ENCODE measurements around the gene GOLGA2. TPM values are rescaled to one million over a fixed set of nuclear protein-coding genes. Genes with fewer than 3 reads are reported as not detected.

Gene GOLGA2
- total RNA-seq, 2 experiments from 2014 or later, result 28.2 to 58.2 TPM

- no peak overlapping the region for H3K4me2 ChIP-seq (ENCODE audit: low read length)
- BruUV-seq (replicated peaks), result no TSS peak
- ChIA-PET CTCF (ENCODE audit: unreplicated experiment) (interaction anchor here (0.6 kb wide), 1 partner anchor 24 kb away, joined by 3 read pairs; no protein-coding TSS in a partner anchor), POLR2A (no interaction called here)
- H3K9me2 ChIP-seq (ENCODE audit: insufficient read depth, low read length), result no peaks in the 10 kb centered on the region
- peaks cover under 1% of the 10 kb centered on the region for H3K4me1 ChIP-seq (ENCODE audit: insufficient read depth, low read length, poor library complexity, severe bottlenecking)
- no peaks in the 10 kb centered on the region for H3K9me3 ChIP-seq (ENCODE audit: low read length)
- H3K27ac ChIP-seq (ENCODE audit: low read depth, low read length, poor library complexity, severe bottlenecking), result no peak overlapping the region
- H2AFZ ChIP-seq (ENCODE audit: low read length), result no peak overlapping the region
- no peaks in the 10 kb centered on the region for H3K79me2 ChIP-seq (ENCODE audit: insufficient read depth, low read depth, low read length)
- intact Hi-C loops (cut with micrococcal nuclease; ENCODE audit: unreplicated experiment), result no loop called here
- no peaks in the 10 kb centered on the region for H3K36me3 ChIP-seq (ENCODE audit: insufficient read depth, low read length)
- H3K4me3 ChIP-seq (ENCODE audit: low read depth, low read length, poor library complexity, severe bottlenecking), result no peak overlapping the region
- no peak for TF ChIP-seq EZH2phosphoT487 (IDR thresholded peaks at IDR 0.05; ENCODE audit: borderline replicate concordance, low read depth, low read length)
- TF ChIP-seq, protein P1, sequence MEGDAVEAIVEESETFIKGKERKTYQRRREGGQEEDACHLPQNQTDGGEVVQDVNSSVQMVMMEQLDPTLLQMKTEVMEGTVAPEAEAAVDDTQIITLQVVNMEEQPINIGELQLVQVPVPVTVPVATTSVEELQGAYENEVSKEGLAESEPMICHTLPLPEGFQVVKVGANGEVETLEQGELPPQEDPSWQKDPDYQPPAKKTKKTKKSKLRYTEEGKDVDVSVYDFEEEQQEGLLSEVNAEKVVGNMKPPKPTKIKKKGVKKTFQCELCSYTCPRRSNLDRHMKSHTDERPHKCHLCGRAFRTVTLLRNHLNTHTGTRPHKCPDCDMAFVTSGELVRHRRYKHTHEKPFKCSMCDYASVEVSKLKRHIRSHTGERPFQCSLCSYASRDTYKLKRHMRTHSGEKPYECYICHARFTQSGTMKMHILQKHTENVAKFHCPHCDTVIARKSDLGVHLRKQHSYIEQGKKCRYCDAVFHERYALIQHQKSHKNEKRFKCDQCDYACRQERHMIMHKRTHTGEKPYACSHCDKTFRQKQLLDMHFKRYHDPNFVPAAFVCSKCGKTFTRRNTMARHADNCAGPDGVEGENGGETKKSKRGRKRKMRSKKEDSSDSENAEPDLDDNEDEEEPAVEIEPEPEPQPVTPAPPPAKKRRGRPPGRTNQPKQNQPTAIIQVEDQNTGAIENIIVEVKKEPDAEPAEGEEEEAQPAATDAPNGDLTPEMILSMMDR (conservative IDR thresholded peaks at IDR 0.05; ENCODE audit: low read length), result no peak
- DNase-seq (ENCODE audit: low spot score), result no peak
- no peaks in the 10 kb centered on the region for H4K20me1 ChIP-seq (ENCODE audit: insufficient read depth, low read length)
Measured at GRCh38 chr9:128208946-128209669, 66.7 kb downstream of the GOLGA2 start.

- Histone ChIP-seq H3K4me1 (ENCODE audit: insufficient read depth, low read length, poor library complexity, severe bottlenecking) (peaks cover 7% of the 10 kb centered on the region), H3K4me2 (ENCODE audit: low read length) (no peak overlapping the region), H3K79me2 (ENCODE audit: insufficient read depth, low read depth, low read length) (no peaks in the 10 kb centered on the region), H3K36me3 (ENCODE audit: insufficient read depth, low read length) (no peaks in the 10 kb centered on the region), H3K4me3 (ENCODE audit: low read depth, low read length, poor library complexity, severe bottlenecking) (no peak overlapping the region), H3K27ac (ENCODE audit: low read depth, low read length, poor library complexity, severe bottlenecking) (no peak overlapping the region), H4K20me1 (ENCODE audit: insufficient read depth, low read length) (no peaks in the 10 kb centered on the region), H3K9me3 (ENCODE audit: low read length) (no peaks in the 10 kb centered on the region), H2AFZ (ENCODE audit: low read length) (no peak overlapping the region), H3K9me2 (ENCODE audit: insufficient read depth, low read length) (no peaks in the 10 kb centered on the region)
- BruUV-seq (replicated peaks), result no TSS peak
- TF ChIP-seq, protein P1 (conservative IDR thresholded peaks at IDR 0.05; ENCODE audit: low read length), result no peak
- TF ChIP-seq EZH2phosphoT487 (IDR thresholded peaks at IDR 0.05; ENCODE audit: borderline replicate concordance, low read depth, low read length), result no peak
- ChIA-PET CTCF (ENCODE audit: unreplicated experiment) (no interaction called here), POLR2A (no interaction called here)
- intact Hi-C loops (cut with micrococcal nuclease; ENCODE audit: unreplicated experiment), result no loop called here
- no peak for DNase-seq (ENCODE audit: low spot score)
Measured at GRCh38 chr9:128208386-128208785, 67.4 kb downstream of the GOLGA2 start.

Data from OCI-LY7 (cell line).